ENCODE measurements around the gene ITGB1BP1.

The ITGB1BP1 gene

GRCh38 chr2:9424447-9425164 is 1.3 kb upstream of the ITGB1BP1 start:
- DNase-seq, result no peak

GRCh38 chr2:9423922-9424272 is 569 bp upstream of the ITGB1BP1 start:
- DNase-seq, result no peak

- peak; percentile 35 to 41 for DNase-seq
Observed at GRCh38 chr2:9422321-9423099, 818 bp downstream of the ITGB1BP1 start.

- DNase-seq, result no peak
Observed at GRCh38 chr2:9420495-9420894, 2.8 kb downstream of the ITGB1BP1 start.

GRCh38 chr2:9419541-9419940 is 3.8 kb downstream of the ITGB1BP1 start:
- no peak for DNase-seq

- DNase-seq, result no peak
Observed at GRCh38 chr2:9418746-9419145, 4.6 kb downstream of the ITGB1BP1 start.

- DNase-seq, result no peak
Observed at GRCh38 chr2:9417725-9418124, 5.6 kb downstream of the ITGB1BP1 start.

- DNase-seq, result no peak
Observed at GRCh38 chr2:9416962-9417316, 6.4 kb downstream of the ITGB1BP1 start.

GRCh38 chr2:9416267-9416961 is 6.9 kb downstream of the ITGB1BP1 start:
- no peak for DNase-seq

GRCh38 chr2:9415516-9416169 is 7.7 kb downstream of the ITGB1BP1 start:
- no peak for DNase-seq

GRCh38 chr2:9412781-9413180 is 10.5 kb downstream of the ITGB1BP1 start:
- no peak for DNase-seq

- no peak for DNase-seq
Observed at GRCh38 chr2:9410108-9410507, 13.2 kb downstream of the ITGB1BP1 start.

- DNase-seq, result peak in 1 of 2 donors; percentile 68
Observed at GRCh38 chr2:9408641-9409151, 14.6 kb downstream of the ITGB1BP1 start.

- no peak for DNase-seq
Observed at GRCh38 chr2:9407363-9407811, 15.9 kb downstream of the ITGB1BP1 start.

- DNase-seq, result no peak
Observed at GRCh38 chr2:9406529-9407362, 16.6 kb downstream of the ITGB1BP1 start.

- no peak for DNase-seq
Observed at GRCh38 chr2:9405636-9406035, 17.7 kb downstream of the ITGB1BP1 start.

- DNase-seq, result no peak
Observed at GRCh38 chr2:9404451-9404850, 18.9 kb downstream of the ITGB1BP1 start.

GRCh38 chr2:9403924-9404323 is 19.4 kb downstream of the ITGB1BP1 start:
- no peak for DNase-seq

GRCh38 chr2:9401646-9402371 is 21.5 kb downstream of the ITGB1BP1 start:
- DNase-seq, result no peak

GRCh38 chr2:9401059-9401547 is 22.2 kb downstream of the ITGB1BP1 start:
- no peak for DNase-seq

Measured in bone marrow (tissue), 2 donors.